HG03103 (cell line): ENCODE measurements around the gene SYT6.

Source experiments
- ATAC-seq: cut with Tn5 transposase; IDR thresholded peaks from one replicate; pipeline ENCODE4 v1.9.1; 2021; ENCODE audit warnings: low read depth; ENCODE audit not compliant: unreplicated experiment

SYT6 gene, protein sequence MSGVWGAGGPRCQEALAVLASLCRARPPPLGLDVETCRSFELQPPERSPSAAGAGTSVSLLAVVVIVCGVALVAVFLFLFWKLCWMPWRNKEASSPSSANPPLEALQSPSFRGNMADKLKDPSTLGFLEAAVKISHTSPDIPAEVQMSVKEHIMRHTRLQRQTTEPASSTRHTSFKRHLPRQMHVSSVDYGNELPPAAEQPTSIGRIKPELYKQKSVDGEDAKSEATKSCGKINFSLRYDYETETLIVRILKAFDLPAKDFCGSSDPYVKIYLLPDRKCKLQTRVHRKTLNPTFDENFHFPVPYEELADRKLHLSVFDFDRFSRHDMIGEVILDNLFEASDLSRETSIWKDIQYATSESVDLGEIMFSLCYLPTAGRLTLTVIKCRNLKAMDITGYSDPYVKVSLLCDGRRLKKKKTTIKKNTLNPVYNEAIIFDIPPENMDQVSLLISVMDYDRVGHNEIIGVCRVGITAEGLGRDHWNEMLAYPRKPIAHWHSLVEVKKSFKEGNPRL

DNA sequence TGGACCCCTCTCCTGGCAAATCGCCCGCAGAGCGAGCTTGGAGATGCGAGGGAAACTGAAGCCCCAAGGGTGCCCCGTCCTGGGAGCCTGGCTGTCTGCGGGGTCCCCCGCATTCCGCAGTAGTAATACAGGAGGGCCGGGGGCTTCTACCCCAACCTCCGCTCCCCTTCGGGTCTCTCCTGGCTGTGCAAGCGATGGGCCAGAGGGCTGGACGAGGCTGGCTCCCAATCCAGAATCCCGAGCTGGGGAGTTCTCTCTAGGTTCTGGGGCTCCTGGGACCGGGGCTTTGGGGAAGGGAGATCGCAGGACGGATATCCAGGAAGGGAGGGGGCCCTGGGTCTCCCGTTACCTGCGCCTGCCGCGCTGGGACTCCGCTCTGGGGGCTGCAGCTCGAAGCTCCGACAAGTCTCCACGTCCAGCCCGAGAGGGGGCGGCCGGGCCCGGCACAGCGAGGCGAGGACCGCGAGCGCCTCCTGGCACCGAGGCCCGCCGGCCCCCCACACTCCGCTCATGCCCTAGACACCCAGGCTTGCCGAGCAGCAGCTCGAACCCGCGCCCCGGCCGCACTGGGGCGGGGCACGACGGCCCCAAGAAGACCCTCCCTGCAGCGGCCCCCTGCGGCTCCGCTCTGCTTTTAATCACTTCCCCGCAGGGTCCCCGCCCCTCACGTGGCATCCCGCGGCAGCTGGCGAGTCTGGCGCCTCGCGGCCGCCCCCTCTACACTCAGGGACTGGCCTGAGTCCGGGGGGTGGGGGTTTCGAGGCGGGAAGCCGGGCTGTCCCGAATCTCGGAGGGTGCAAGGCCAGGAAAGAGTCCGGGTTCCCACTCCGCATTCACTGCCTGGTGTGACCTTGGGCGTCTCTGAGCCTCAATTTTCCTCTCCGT, at the start of gene SYT6:
TSS of gene SYT6 (minus strand) at position 609 of the 885 bp plus-strand sequence. CDS start at position 512, 97 bp downstream.
- no peak for ATAC-seq

DNA sequence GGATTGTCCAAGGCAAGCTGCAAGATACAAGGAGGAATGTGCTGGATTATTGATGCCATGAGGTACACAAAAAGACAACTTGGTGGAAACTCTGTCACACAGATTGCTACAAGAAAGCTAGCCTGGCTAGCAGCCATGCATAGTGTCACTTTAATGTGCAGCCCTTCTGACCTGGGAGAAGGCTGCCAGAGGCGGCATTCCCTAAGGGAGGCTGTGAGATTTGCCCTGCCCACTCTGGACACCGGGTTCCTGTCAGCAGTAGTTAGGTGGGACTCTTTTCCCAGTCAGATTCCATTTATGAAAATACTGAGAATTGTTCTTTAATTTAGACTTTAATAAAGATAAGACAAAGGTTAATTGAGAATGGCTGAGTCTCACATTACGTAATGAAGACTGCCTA, 47.8 kb upstream of the SYT6 start:
- no peak for ATAC-seq

DNA sequence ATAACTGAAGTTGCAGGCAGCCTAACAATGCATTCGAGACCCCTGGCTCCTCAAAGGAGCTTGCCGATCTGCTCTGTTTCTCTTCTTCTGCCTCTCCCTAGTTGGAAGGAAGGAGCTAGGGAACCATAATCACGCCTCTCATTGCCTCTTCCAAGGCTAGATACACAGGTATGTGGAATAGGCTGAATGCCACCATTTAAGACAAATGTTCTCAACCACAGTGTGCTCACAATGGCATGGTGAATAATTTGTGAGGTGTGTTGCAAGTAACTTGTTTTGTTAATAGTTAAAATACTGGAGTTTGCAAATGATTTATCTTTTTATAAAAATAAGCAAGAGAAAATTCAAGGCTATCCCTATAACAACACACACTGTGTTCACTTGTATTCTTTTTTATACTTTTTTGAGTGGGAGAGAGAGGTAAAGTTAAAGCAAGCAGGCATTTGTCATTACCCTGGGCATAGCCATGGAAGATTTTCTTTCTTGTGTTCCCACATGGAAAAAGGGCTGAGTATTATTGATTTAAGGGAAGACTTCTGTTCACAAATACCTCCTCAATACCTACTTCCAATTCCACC, 45.4 kb upstream of the SYT6 start:
- no peak for ATAC-seq

DNA sequence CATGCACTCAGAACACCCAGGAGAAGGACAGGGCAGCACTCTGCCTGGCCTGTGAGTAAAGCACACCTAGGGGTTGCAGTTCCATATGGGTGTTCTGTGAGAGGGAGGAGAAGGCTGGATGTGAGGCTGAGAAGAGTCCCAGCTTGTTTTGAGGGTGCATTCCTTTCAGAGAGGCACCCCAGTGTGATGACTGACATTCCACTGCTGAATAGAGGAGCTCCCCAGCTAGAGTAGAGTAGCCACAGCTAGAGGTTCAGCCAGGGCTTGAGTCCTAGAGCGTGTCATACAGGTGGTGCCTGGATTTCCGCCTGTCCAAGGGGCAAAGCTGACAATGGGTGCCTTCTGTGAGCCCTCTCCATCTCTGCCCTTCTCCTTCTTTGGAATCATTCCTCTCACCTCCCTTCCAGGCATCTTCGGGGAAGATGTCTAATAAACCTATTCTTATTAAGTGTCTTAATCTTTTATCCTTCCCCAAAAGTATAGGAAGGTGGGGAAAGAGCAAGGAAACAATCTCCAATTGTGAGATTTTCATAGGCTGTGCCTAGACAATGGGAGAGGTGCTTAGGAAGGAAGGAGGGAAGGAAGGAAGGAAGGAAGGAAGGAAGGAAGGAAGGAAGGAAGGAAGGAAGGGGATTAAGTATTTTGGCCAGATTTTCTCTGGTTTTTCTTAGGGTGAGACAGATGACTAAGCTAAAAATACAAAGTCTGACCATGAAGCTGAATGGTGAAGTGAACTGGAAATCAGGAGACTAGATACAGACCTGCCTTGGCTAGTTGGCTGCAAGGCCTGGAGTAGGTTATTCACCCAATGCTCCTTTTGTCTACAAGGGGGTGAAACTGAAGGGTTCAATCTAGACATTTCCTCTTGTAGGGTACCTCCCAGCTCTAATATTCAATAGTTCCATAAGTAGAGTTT, 43.6 kb upstream of the SYT6 start:
- ATAC-seq: no peak

DNA sequence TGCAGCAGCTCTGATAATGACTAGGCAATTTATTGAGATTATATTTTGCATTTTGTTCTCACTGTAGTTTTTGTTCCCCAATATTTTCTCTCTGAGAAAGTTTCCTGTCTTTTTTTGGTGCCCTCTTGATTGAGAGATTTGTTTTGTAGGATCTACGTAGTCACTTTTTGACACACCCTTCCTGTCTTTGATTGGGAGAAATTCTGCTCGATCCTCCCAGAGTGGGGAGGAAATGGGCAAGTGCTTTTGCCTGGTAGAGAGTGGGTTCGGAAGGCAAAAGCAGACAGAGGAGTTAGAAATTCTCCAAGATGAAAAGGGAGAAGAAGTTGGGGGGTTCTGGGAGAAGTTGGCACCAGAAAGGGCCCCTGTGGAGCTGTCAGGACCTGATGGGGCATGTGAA, 42.1 kb upstream of the SYT6 start:
- ATAC-seq: no peak

DNA sequence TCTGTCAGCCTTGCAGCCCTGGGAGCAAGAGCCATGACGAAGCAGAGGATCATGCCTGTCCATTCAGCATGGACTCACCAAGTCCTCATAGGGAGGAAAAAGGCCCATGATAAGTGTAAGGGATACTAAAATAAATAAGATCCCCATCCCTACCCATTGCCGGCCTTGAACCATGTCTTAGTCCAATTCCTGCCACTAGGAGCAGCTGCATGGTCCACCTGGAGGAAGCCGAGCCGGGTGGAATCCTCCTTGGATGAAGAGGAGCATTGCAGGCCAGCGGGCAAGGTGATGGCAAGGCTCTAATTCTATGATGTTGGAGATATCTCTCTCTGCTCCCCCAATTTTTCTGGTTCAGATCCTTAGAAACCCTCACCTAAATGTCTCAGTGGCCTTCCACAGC, 38.7 kb upstream of the SYT6 start:
- no peak for ATAC-seq

DNA sequence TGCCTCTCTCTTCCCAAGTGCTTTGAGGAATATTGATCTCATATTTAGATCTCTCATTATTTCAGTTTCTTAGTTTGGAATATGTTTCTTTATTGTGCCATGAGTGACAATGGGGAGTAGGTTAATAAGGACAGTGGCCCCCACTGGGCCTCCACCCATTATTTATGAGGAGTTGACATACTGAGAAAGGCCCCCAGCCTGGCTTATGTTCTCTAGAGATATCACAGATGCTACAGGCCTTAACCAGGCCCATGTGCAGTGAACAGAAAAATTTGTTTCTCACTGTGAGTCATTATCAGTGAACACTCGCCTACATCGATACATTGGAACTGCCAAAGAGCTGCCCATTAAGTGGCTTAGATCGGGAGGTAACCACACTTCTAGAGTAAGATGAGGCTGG, 35.7 kb upstream of the SYT6 start:
- ATAC-seq: no peak

DNA sequence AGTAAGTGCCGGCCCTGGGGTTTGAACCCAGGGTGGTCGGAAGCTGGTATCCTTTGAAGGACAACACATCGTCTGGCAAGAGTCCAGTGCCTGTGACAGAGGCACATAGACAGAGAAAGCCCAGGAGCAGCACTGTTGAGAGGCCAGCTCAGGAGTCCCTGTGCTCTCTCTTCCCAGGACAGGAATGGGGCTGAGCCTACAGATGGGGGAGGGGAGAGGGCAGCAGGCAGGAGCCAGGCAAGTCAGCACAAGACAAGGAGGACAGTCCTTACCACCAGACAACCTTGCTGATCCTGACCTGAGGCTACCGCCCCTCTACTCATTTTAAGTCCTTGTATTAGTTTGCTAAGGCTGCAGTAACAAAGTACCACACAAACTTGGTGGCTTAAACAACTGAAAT, 27.7 kb upstream of the SYT6 start:
- no peak for ATAC-seq

DNA sequence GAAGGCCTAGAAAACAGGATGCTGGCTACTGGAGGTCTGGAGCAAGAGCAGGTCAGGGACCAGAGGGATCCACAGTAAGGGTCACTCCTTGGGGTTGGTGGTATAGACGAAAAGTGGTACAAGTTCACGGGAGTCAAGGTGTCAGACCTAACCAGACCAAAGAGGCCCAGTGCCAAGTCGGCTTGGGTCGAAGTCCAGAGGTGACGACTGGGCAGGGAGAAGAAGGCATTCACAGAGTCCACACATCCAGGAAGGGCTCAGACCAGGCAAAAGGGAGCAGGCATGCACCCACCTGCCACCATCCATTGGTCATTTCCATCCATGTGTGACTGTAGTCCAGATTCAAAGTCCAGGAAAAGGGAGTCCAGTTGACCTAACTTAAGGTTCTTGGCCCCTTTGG, 27.1 kb upstream of the SYT6 start:
- no peak for ATAC-seq

DNA sequence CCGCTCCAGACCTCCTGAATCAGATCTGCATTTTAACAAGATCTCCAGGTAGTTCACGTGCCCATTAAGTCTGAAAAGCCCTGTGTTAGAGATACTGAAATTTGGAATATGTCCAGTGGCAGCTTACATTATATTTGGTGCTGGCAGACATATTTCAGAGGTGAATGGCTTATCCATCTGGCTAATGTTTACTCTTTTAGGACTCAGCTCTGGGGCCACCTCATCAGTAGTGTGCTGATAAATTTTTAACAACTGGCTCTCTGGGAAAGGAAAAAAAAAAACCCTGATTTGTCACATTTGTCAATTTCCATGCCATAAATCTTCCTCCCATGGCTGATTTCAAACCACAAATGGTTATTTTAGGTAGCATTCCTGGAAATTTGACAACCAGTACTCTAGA, 25.3 kb upstream of the SYT6 start:
- ATAC-seq: no peak

DNA sequence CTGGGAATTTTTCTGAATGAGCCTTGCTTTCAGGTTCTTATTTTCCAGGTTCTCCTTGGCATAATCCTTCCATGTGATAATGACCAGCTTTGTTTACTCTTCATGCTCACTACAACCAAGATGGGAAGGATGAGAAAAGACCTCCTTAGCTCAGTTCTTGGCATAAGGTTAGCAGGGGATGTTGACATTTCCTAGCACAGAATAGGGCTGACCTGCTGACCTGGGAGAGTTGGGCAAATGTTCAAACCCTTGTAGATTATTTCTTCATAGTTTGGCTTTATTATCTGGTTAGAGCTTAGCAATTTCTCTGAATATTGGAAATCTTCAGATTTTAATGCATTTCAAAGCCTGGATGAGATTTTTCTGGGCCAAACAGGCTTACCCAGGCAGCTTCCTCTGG, 23.6 kb upstream of the SYT6 start:
- ATAC-seq: no peak

DNA sequence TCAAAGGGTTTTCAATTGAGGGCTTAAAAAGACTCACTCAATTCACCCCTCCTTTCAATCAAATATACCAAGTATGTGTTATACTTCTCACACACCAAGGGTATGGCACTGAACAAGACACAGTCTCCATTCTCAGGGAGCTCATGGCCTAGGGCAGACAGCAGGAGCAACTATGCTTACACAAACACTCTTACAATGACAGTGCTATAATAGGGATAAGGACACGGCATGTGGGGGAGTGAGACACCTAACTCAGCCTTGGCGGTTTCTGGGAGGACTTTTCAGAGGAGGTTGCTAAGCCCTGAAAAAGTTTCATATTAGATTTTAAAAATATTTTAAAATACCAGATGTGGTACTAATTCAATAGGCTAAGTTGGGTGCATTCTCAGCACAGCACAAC, 22.7 kb upstream of the SYT6 start:
- no peak for ATAC-seq

DNA sequence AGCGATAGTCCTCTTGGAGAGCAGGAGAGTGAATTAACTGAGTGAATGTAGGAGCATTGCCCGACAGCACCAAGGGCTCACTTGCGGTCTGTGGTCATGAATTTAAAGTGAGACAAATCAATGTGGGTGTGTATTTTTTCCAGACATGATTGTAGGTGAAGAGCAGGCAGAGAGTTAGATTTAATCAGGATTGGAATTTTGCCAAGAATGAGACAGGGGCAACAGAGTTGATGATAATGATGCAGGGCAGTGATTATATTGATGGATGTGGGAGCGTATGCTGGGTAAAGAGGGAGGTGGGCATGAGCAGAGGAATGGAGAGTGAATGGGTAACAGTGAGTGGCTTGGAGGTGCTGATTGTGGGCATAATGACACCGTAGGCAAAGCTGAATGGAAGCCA, 20.0 kb upstream of the SYT6 start:
- ATAC-seq: no peak

DNA sequence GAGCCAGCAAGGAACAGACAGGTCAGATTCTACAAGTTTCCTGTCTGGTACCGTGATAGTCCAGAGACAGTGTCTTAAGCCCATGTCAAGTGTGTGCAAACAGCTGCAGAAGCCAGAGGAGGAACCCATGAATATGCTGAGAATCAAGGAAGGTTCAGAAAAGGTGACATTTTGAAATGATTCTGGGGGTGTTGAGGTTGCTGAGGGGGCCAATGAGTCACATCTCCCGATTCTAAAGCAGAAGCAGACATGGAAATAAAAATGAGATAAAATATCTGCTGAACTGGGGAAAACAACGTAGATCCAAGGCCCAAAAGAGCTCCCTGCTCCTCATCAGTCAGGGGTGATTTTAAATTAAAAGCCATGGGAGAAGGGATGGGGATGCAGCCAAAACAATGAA, 15.8 kb upstream of the SYT6 start:
- ATAC-seq: no peak

DNA sequence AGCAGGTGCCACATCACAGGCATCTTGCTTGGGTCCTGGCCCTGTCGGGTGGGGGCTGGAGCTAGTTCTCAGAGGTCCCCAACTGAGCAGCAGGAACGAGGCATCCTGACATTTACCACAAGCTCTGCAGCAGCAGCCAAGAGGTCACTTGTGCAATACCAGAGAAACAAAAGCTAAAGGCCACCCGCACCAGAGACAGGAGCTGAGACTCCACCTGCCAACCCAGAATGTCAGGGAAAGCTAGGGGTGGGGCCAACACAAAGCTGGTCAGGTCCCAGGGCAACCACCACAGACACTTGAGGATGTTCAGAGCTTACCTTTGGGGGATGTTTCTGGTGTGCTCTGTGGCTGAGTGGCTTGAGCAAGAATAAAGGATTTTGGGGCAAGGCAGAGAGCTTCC, 13.6 kb upstream of the SYT6 start:
- no peak for ATAC-seq

DNA sequence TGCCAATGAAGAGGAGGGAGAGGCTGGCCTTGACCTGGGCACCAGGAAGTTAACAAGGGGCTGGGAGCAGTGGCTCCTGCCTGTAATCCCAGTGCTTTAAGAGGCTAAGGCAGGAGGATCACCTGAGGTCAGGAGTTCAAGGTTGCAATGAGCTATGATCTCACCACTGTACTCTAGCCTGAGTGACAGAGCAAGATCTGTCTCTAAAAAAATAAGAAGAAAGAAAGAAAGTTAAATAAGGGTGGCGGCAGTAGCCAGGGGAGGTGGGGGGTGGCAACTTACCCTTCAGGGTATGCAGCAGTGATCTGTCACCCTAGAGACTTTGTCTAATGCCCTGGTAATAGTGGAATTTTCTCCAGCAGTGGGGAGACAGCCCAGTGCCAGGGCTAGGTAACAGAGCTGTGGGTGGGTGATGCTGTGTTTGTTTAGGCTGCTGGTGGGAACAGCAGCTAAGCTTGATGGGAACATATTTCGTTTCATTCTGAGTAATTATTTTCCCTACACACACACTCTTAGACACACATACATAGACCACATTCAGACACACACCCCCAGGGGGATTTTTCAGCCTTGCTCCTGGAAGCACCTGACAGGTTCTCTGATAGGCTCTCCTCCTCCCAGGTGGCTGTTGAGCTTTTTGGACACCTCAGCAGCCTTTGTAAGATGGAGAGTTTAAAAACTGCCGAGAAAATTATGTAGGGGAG, 11.3 kb upstream of the SYT6 start:
- ATAC-seq: no peak

DNA sequence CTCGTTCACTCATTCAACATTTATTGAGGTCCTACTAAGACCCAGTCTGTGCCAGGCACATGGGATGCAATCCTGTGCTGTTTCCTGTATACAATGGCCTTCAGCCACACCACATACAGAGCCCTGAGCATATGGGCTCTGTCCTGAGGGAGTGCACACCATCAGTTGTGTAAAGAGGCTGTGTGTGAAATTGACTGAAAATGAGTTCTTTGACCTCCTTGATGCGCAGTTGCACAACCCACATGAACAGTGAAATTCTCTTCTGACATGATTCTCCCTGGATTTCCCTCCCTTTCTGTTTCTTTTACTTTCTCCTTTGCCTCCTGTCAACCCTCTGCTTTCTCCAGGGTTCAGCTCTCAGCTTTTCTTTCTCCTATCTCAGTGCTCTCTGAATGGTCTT, 6.3 kb upstream of the SYT6 start:
- ATAC-seq: no peak

DNA sequence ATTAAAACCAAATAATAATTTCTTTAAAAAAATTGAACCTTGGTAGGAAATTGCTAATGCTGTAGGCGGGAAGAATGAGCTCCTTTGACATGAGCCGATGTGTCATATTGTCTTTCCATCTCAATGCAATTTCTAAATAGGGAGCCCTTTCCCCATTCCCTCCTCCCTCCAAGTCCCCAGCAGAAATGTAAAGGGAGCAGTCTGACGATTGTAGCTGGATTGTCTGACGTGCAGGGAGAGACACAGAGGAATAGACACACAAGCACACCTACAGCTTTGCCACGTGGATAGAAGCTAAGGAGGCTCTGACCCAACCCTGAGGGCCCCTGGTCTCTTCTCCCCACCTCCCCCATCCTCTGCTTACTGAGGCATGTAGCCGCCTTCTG, 3.6 kb upstream of the SYT6 start:
- ATAC-seq: no peak

DNA sequence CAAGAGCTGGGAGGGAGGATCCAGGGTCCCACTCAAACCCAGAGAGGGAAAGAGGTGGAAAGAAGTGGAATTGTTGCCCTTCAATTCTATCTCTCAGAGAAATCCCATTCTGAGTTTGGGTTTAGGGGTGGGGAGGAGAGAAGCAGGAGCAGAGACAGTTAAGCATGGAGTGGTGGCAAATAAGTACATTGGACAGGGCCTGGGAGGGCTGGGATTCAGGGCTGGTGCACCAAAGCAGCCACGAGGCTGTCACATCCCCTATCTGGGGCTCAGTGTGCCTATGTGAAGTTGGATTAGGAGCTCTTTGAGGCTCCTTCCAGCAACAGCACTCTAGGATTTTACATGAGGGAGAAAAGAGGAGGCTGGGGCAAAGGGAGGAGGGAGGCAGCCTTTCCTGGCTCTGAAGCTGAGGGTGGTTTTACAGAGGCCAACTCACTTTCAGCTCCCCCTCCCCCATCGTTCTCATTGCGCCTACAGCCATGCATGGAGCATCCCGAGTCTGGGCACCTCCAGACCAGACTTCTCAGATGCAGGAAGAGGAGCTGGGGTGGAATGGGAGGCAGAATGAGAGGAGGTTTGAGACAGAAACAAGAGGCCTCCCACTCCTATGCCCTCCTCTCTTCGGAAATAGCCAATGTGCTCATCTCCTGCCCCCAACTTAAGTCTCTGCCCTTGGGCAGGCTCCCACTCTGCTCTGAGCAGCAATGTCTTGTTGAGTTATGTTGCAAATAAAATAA, 3.0 kb upstream of the SYT6 start:
- no peak for ATAC-seq
